ENCODE measurements around the gene ANKRD40.

Gene ANKRD40

DNA sequence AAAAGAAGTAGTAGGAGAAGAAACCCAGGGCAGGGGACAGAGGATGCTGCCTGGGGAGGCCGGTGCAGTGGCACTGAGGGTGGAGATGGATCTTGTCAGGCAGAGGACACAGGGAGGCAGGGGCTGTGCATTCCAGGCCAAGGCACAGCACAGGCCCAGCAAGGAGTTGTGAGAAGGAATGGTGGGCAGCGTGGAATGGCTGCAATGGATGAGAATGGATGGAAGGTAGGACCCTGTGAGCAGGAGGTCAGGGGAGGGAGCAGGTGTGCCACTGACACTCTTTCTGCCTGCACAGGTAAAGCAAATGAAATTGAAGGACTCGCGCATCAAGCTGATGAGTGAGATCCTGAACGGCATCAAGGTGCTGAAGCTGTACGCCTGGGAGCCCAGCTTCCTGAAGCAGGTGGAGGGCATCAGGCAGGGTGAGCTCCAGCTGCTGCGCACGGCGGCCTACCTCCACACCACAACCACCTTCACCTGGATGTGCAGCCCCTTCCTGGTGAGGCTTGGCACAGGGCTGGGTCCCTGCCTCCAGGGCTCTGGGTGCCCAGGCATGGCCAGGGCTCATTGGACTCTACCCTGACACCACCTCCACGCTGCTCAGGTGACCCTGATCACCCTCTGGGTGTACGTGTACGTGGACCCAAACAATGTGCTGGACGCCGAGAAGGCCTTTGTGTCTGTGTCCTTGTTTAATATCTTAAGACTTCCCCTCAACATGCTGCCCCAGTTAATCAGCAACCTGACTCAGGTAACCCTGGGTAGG, 40.3 kb downstream of the ANKRD40 start:
- no peak for DNase-seq

DNA sequence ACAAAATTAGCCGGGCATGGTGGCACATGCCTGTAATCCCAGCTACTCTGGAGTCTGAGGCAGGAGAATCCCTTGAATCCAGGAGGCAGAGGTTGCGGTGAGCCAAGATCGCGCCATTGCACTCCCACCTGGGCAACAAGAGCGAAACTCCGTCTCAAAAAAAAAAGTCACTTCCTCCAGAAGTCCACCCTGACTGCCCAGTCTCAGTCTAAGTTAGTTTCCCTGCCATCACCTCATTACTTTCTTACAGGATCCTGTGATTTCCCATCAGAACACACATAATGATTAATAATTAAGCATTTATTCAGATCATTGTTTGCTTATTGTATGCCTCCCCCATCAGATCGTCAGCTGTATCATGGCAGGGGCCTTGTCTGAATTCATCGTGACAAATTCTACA, 41.4 kb downstream of the ANKRD40 start:
- no peak for DNase-seq

DNA sequence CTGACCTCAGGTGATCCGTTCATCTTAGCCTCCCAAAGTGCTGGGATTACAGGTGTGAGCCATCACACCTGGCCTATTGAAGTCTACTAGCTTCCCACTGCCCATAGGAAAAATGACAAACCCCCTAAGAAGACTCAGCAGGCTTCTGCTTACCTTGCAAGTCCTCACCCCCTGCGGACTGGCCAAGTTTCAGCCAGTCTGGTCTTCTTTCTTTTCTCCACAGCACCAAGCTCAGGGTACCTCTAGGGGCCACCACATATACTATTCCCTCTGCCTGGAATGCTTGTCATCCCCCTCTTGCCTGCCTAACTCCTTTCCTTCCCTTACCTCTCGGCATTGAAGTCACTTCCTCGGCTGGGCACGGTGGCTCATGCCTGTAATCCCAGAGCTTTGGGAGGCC, 41.9 kb downstream of the ANKRD40 start:
- no peak for DNase-seq

DNA sequence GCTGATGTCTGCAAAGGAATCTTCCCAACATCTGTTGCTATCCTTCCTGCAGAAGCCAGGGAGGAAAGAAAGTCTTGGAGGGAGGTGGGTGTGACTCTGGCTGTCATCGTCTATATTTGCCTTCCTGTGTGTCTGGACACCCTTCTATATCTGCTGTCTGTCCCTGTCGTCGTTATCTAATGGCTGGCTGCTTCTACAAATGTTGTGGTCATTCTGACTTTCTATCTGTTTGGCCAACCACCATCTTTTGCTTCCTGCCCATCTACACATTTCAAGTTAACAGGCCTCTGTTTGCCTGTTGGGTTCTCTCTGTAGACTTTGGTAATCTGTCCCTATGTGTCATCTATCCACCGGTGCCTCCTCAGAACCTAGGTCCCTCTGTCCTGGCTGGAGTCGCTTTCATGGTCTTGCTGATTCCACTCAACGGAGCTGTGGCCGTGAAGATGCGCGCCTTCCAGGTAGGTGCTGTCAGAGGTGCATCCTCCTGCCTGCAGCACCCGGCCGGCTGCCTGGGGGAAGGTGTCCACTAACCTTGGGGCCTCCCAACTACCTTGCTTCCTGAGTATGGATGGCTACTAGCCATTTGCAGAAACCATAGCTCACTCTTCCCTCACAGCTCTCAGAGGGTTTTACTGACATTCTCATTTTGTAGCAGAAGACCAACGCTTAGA, 42.8 kb downstream of the ANKRD40 start:
- DNase-seq: no peak

DNA sequence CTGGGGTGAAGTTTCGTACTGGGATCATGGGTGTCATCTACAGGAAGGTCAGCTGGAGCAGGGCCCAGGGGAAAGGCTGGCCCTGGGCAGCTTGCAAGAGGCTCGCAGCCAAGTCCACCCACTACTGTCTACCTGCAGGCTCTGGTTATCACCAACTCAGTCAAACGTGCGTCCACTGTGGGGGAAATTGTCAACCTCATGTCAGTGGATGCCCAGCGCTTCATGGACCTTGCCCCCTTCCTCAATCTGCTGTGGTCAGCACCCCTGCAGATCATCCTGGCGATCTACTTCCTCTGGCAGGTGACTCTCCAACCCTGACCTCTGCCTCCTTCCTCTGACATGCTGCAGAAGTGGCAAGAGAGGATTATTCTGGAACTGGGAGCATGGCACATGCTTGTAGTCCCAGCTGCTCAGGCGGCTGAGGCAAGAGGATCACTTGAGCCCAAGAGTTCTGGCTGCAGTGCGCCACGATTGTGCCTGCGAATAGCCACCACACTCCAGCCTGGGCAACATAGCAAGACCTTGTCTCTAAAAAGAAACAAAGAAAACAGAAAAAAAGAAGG, 43.8 kb downstream of the ANKRD40 start:
- DNase-seq: no peak

DNA sequence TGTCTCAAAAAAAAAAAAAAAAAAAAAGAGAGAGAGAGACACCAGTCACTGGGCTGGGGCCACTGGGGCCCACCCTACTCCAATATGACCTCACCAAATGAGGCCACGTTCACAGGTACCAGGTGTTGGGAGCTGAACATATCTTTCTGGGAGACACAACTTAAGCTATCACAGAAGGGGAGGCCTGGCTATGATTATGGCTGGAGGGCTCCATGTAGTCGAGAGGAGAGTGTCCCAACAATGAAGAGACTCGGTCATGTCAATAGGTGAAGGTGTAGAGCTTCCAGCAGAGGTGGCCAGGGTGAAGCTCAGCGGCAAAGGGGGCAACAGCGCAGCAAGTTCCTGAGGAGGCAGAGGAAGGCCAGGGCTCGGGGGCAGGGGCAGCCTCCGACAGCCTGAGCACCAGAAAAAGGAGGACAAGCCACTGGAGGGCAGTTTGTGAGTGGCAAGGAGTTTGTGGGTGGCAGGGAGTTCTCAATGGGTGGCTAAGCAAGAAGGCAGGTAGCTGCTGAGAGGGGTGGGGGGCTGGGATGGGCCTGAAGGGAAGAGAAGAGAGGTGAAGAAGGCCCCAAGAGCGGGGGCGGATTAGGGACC, 45.0 kb downstream of the ANKRD40 start:
- DNase-seq: no peak

DNA sequence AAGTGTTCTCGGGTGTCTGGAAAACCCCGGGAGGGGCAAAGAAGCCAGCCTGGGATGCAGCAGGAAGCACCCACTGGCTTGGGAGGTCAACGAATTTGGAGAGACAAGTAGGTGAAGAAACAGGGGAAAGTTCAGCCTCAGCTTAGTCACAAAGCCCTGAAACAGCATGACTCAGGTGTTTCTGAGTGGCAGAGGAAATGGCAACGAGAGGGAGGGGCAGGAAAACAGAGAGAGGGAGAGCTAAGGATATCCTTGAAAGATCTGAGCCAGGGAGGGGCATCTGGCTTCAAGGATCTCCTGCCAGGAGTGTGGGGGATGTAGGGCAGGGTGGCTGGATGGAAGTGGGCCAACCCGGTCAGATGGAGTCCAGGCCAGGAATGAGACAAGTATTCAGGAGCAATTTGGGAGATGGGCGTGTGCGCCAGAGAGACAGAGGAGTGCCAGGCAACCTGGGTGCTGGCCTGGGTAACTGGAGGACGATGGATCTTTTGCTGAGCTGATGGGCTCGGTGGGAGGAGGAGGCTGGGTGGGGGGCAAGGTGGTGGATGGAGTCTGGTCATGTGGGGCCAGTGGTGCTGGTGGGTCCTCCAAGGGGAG, 45.8 kb downstream of the ANKRD40 start:
- peak; percentile 81 for DNase-seq

DNA sequence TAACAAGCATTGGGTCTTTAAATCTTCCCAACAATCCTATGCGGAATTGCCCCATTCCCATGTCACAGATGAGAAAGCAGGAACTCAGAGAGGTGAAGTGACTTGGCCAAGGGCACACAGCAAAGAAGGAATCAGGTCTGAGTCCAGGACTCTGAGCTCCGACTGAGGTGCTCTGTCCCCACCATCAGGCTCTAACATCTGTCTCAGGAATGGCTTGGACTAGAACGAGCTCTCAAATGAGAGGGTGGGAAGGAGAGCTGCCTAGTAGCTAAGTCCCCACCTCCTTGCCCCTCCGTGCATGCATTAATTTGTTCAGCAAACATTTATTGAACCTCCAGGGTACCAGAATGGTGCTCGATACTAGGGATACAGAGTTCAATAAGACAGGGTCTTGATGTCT, 46.4 kb downstream of the ANKRD40 start:
- no peak for DNase-seq

DNA sequence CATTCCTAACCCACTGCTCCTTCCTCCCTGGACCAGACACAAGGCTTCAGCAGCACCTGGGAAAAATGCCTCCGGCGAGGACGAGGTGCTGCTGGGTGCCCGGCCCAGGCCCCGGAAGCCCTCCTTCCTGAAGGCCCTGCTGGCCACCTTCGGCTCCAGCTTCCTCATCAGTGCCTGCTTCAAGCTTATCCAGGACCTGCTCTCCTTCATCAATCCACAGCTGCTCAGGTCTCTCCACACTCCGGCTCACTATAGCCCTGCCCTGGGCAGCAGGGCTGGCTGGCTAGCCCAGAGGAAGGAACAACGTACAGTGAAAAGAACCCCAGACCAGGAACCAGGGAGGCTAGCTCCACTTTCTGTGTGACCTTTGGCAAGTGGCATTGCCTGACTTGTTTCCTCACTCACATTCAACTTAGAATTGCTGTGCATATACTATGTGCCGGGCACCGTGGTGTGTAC, 46.8 kb downstream of the ANKRD40 start:
- no peak for DNase-seq

DNA sequence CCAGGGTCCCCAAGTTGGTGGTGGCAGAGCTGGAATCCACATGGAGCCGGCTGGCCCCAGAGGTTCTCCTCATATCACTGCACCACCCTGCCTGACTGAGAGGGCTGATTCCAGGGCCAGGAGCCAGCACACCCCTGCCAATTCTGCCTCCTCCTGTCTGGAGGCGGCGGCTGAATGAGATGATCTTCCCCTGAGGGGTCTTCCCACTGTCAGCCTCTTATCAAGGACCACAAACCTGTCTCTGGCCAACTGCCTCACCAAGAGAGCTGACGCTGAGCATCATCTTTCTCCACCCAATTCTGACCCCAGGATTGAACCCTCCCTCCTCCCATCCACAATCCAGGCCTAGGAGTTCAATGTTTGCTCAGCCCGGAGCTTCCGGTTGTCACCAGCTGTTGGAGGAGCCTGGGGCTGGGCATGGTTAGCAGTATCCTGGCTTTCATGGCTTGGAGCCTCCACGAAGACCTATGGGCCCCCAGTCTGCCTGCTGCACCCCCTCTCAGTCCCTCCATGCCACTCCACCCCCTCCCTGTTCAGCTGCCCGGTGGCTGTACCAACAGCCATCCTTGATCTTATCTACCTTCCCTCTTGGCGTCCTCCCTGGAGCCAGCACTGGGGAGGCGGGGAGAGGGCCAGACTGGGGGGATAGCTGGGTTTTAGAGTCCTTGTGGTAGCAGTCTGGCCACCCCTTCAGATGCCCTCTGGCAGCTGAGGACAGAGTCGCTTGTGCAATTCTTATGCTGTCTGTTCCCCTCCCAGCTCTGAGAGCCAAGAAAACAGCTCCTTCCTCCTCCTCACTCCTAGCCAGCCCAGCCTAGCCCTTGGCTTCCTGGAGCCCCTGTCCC, 47.5 kb downstream of the ANKRD40 start:
- peak; percentile 3 for DNase-seq

DNA sequence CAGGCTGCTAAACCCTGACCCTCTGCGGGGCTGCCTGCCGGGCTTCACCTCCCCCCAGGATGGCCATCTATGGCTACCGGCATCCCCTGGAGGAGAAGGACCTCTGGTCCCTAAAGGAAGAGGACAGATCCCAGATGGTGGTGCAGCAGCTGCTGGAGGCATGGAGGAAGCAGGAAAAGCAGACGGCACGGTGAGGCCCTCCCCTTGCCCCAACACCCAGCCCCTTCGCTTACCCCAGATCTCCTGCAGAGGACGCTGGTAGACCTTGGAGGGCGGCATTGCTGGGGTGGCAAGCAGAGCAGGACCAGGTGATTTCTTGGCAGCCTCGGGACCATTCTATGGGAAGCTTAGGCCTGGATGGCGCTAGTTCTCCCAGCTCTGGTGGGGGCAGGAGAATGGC, 48.5 kb downstream of the ANKRD40 start:
- DNase-seq: no peak

DNA sequence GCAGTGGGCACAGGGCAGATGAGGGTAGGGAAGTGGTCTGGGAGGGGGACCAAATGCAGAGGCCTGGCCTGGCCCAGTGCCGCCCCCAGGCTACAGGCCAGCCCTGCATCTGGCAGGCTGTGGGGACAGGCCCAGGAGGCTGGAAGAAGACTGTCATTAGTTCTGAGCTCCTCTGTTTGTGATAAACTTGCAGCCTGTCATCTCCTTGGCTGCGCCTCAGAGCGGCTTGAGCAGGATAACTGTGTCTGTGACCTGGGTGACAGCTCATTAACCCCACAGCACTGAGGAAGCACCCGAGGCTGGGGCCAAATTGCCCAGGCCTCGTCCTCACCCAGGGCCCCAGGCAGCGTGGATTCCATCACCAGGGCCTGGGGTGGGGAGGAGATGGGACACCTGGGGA, 49.1 kb downstream of the ANKRD40 start:
- DNase-seq: no peak

DNA sequence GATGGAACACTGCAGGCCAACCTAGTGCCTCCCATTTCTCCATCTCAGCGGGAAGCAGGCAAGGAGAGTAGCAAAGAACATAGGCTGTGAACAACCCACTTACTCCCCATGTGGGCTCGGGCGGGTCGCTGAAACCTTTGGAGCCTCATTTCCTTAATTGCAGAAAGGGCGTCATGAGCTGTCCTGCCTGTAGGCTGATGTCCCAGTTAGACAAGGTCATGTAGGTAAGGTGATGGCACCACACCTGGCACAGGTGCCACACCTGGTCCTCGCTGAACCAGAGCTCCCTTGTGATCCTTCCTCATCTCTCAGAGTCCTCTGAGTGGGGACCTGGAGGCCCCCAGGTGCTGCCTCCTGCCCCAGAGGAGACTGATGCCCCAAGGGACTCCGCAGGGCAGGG, 50.1 kb downstream of the ANKRD40 start:
- DNase-seq: no peak

DNA sequence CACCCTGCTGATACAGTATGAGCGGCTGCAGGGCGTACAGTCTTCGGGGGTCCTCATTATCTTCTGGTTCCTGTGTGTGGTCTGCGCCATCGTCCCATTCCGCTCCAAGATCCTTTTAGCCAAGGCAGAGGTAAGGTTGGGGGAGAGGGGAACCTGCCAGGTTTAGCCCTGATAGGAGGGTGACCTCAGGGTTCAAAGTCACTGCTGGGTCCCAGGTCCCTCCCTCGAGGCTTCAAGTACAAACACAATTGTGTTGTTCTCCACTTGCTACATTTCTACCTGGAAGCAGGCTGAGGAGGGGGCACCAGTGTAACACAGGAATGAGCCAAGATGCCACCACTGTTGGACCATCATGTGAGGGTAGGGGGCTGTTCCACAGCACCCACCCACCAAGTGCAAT, 50.7 kb downstream of the ANKRD40 start:
- DNase-seq: no peak

DNA sequence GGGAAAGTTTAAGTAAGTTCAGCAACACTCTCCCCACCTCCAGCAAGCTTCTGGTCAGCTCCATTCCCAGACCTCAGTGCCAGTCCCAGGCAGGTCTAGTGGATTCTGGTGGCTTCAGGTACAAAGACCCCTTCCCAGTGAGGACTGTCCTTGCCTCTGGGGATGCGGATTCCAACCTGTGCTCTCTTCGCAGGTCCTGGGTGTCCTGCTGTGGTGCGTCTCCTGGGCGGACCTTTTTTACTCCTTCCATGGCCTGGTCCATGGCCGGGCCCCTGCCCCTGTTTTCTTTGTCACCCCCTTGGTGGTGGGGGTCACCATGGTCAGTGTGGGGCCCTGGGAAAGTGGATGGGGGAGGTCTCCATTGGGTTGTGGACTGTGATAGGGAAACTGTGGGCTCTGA, 51.2 kb downstream of the ANKRD40 start:
- DNase-seq: no peak

DNA sequence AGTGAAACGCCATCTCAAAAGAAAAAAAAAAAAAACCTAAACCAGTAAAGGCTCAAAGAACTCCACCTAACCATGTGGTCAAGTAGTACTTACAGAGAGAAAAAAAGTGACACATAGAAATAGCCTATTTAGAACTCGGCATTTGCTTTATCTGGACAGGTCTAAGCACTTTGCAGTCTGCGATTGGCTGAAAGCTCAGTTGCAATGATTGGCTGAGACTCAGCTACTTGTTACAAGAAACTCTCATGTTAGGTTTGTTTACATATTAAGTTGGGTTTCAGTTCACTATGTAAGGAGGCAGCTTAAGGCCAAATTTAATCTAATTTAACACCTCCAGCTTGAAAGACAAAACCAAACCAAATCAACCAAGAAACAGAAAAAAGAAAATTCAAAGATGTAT, 54.0 kb downstream of the ANKRD40 start:
- DNase-seq: no peak

DNA sequence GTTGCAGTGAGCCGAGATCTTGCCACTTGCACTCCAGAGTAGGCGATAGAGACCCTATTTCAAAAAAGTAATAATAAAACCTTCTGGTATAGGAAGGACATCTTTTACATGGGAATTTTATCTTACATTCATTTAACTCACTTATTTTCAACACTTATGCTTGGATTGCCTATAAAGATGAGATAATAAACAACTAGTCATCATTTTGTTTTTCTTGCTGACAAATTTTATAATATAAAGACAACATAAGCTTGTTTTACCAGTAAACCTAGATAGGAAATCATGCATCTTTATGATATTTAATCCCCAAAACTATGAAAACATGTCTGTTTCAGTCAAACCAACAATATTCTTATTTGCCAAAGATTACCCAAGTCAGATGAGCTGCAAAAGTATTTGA, 56.1 kb downstream of the ANKRD40 start:
- no peak for DNase-seq

DNA sequence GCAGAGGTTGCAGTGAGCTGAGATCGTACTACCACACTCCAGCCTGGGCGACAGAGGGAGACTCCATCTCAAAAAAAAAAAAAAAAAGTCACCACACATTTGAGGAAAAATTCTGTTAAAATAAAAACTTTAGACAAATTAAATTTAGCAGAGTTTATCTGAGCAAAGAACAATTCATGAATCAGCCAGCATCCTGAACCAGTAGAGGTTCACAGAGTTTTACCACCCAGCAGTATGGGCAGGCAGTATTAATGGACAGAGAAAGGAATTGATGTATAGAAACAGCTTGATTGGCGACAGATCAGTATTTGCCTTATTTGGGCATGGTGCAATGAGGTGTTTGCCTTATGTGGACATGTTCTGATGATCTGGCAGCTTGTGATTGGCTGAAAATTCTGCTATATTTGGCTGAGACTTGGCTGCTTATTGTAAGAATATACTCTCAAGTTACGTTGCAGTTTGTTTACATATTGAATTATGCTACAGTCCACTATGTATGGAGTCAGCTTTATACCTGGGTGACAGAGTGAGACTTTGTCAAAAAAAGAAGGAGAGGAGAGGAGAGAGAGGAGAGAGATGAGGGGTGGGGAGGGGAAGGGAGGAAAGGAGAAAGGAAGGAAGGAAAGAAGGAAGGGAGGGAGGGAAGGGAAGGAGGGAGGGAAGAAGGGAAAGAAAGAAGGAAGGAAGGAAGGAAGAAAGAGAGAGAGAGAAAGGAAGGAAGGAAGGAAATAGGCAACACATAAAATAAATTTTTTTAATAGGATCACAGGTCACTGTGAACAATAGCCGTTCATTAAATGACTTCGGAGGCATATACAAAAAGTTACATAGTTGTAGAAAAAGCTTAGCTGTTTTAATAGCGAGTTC, 58.4 kb downstream of the ANKRD40 start:
- no peak for DNase-seq

DNA sequence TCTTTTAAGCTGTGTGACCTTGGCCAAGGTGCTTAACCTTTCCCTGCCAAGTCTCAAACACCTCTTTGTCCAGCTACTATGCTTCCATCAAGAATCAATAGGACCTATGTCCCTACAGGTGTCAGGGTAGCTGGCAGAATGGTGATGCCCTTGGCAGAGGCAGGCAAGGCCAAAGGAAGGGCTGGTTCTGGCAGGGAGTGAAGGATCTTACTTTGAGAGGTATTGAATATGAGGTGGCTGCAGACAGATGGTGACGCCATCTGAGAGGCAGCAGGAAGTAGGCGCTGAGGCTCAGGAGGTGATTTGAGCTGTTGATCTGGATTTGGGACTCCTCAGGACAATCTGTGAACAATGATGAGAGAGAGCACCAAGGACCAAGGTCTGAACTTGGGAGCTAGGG, 60.5 kb downstream of the ANKRD40 start:
- DNase-seq: no peak

DNA sequence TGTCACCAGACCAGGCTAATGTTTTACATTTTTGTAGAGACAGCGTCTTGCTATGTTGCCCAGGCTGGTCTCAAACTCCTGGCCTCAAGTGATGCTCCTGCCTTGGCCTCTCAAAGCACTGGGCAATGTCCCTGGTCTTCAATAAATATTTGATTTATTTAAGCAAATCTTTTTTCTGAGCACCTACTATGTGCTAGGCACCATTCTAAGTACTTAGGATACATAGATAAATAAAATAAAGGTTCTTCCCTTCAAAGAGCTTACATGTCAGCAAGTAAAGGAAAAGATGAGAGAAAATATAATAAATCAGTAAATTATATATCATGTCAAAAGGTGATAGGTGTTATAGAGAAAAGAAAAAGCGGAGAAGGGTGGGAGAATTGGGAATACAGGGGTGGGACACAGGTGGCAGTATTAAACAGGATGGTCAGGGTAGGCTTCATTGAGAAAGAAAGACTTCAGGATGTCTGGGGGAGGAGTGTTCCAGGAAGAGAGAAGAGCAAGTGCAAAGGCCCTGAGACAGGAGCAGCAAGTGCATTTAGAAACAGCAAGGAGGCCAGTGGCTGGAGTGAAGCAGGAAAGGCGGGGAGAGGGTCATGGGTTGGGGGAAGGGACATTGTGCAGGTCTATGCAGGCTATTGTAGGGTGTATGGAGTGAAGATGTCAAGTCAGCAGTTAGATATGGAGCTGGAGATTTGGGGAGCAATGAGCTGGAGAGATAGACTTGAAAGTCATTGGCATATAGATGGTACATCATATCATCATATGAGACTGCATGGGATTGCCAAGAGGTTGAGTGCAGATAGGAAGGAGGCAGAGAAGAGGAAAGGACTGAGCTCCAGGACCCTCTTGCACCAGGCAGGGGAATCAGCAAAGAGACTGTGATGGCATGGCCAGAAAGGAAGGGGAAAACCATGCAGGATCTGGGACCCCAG, 61.7 kb downstream of the ANKRD40 start:
- no peak for DNase-seq

All from DMS 273 treated with DMSO at 0.1 percent for 48 hours (cell line).